ENCODE data around the gene RBX1. TPM values are rescaled to one million over a fixed set of nuclear protein-coding genes. Genes with fewer than 3 reads are reported as not detected.
"Not testable (repeated sequence)": the region's sequence is repeated elsewhere in the genome, so short reads cannot be mapped to it uniquely, and the experiment has no call there.

The RBX1 gene
- polyA plus RNA-seq, 1 donor from 2014 or later = 181 TPM

- Histone ChIP-seq H3K9me2 (ENCODE audit: insufficient read depth, low read length) (no peaks in the 10 kb centered on the region), H3K36me3 (ENCODE audit: insufficient read depth, low read length) (no peaks in the 10 kb centered on the region), H3F3A (ENCODE audit: insufficient read depth, low read length, poor library complexity, severe bottlenecking) (no peaks in the 10 kb centered on the region), H3K27ac (ENCODE audit: low read length) (no peak overlapping the region), H3K9ac (ENCODE audit: low read length) (no peak overlapping the region), H3K4me3 (ENCODE audit: low read length) (no peak overlapping the region), H2AFZ (ENCODE audit: low read depth, low read length) (no peak overlapping the region), H3K9me3 (ENCODE audit: low read length) (no peaks in the 10 kb centered on the region), H3K79me2 (replicated peaks; ENCODE audit: insufficient read depth, low read length) (no peaks in the 10 kb centered on the region), H3K4me2 (ENCODE audit: low read length) (no peak overlapping the region), H4K20me1 (ENCODE audit: insufficient read depth) (no peaks in the 10 kb centered on the region), H3K27me3 (ENCODE audit: insufficient read depth, low read depth, low read length) (no peaks in the 10 kb centered on the region)
- TF ChIP-seq EZH2 (IDR thresholded peaks at IDR 0.05; ENCODE audit: borderline replicate concordance, insufficient read depth, low read length, poor library complexity, severe bottlenecking) (no peak), TAF1 (IDR thresholded peaks at IDR 0.05; ENCODE audit: low read depth) (no peak), RAD21 (conservative IDR thresholded peaks at IDR 0.05) (no peak), MXI1 (conservative IDR thresholded peaks at IDR 0.05; ENCODE audit: poor library complexity, severe bottlenecking) (no peak), EP300 (conservative IDR thresholded peaks at IDR 0.05; ENCODE audit: poor library complexity, severe bottlenecking) (no peak), SMC3 (conservative IDR thresholded peaks at IDR 0.05; ENCODE audit: poor library complexity) (no peak), POLR2AphosphoS5 (IDR thresholded peaks at IDR 0.05) (no peak)
These were observed 42.3 kb upstream of the RBX1 start for GRCh38 chr22:40908895-40909294.

- no peaks in the 10 kb centered on the region for H3K9me2 ChIP-seq (ENCODE audit: insufficient read depth, low read length)
- no peaks in the 10 kb centered on the region for H3K9me3 ChIP-seq (ENCODE audit: low read length)
- TF ChIP-seq EP300 (conservative IDR thresholded peaks at IDR 0.05; ENCODE audit: poor library complexity, severe bottlenecking) (no peak), POLR2AphosphoS5 (IDR thresholded peaks at IDR 0.05) (no peak), EZH2 (IDR thresholded peaks at IDR 0.05; ENCODE audit: borderline replicate concordance, insufficient read depth, low read length, poor library complexity, severe bottlenecking) (no peak), TAF1 (IDR thresholded peaks at IDR 0.05; ENCODE audit: low read depth) (no peak)
- H3K9ac ChIP-seq (ENCODE audit: low read length) = no peak overlapping the region
- H3K79me2 ChIP-seq (replicated peaks; ENCODE audit: insufficient read depth, low read length) = no peaks in the 10 kb centered on the region
- no peak overlapping the region for H3K27ac ChIP-seq (ENCODE audit: low read length)
- no peaks in the 10 kb centered on the region for H3F3A ChIP-seq (ENCODE audit: insufficient read depth, low read length, poor library complexity, severe bottlenecking)
- H3K36me3 ChIP-seq (ENCODE audit: insufficient read depth, low read length) = no peaks in the 10 kb centered on the region
- no peak overlapping the region for H3K4me3 ChIP-seq (ENCODE audit: low read length)
- no peak overlapping the region for H3K4me2 ChIP-seq (ENCODE audit: low read length)
- H2AFZ ChIP-seq (ENCODE audit: low read depth, low read length) = no peak overlapping the region
- no peaks in the 10 kb centered on the region for H4K20me1 ChIP-seq (ENCODE audit: insufficient read depth)
- no peaks in the 10 kb centered on the region for H3K27me3 ChIP-seq (ENCODE audit: insufficient read depth, low read depth, low read length)
These were observed 39.4 kb upstream of the RBX1 start for GRCh38 chr22:40911772-40912171.

GRCh38 chr22:40912987-40913386 is 38.2 kb upstream of the RBX1 start:
- H3K27ac ChIP-seq (ENCODE audit: low read length); H3K36me3 ChIP-seq (ENCODE audit: insufficient read depth, low read length); H3F3A ChIP-seq (ENCODE audit: insufficient read depth, low read length, poor library complexity, severe bottlenecking): not testable (repeated sequence)

GRCh38 chr22:40919446-40919845 is 31.7 kb upstream of the RBX1 start:
- TF ChIP-seq POLR2AphosphoS5 (IDR thresholded peaks at IDR 0.05) (no peak), EZH2 (IDR thresholded peaks at IDR 0.05; ENCODE audit: borderline replicate concordance, insufficient read depth, low read length, poor library complexity, severe bottlenecking) (no peak), REST (IDR thresholded peaks at IDR 0.05; ENCODE audit: borderline replicate concordance) (no peak), RAD21 (conservative IDR thresholded peaks at IDR 0.05) (no peak), TAF1 (IDR thresholded peaks at IDR 0.05; ENCODE audit: low read depth) (no peak), SMC3 (conservative IDR thresholded peaks at IDR 0.05; ENCODE audit: poor library complexity) (no peak), MXI1 (conservative IDR thresholded peaks at IDR 0.05; ENCODE audit: poor library complexity, severe bottlenecking) (no peak), EP300 (conservative IDR thresholded peaks at IDR 0.05; ENCODE audit: poor library complexity, severe bottlenecking) (no peak), CTCF (IDR thresholded peaks at IDR 0.05; ENCODE audit: poor library complexity, severe bottlenecking) (no peak)
- H3F3A ChIP-seq (ENCODE audit: insufficient read depth, low read length, poor library complexity, severe bottlenecking) = no peaks in the 10 kb centered on the region
- H3K9ac ChIP-seq (ENCODE audit: low read length) = no peak overlapping the region
- H2AFZ ChIP-seq (ENCODE audit: low read depth, low read length) = no peak overlapping the region
- no peak overlapping the region for H3K27ac ChIP-seq (ENCODE audit: low read length)
- H4K20me1 ChIP-seq (ENCODE audit: insufficient read depth) = no peaks in the 10 kb centered on the region
- no peaks in the 10 kb centered on the region for H3K27me3 ChIP-seq (ENCODE audit: insufficient read depth, low read depth, low read length)
- H3K9me2 ChIP-seq (ENCODE audit: insufficient read depth, low read length) = no peaks in the 10 kb centered on the region
- no peaks in the 10 kb centered on the region for H3K36me3 ChIP-seq (ENCODE audit: insufficient read depth, low read length)
- no peak overlapping the region for H3K4me3 ChIP-seq (ENCODE audit: low read length)
- H3K4me2 ChIP-seq (ENCODE audit: low read length) = no peak overlapping the region
- no peaks in the 10 kb centered on the region for H3K79me2 ChIP-seq (replicated peaks; ENCODE audit: insufficient read depth, low read length)
- no peaks in the 10 kb centered on the region for H3K9me3 ChIP-seq (ENCODE audit: low read length)

More at GRCh38 chr22:40912987-40913386, 38.2 kb upstream of the RBX1 start:
- H3K9me2 ChIP-seq (ENCODE audit: insufficient read depth, low read length); H3K9me3 ChIP-seq (ENCODE audit: low read length); H3K79me2 ChIP-seq (replicated peaks; ENCODE audit: insufficient read depth, low read length); H3K27me3 ChIP-seq (ENCODE audit: insufficient read depth, low read depth, low read length); H3K4me2 ChIP-seq (ENCODE audit: low read length); H4K20me1 ChIP-seq (ENCODE audit: insufficient read depth); H3K4me3 ChIP-seq (ENCODE audit: low read length); H3K9ac ChIP-seq (ENCODE audit: low read length); H2AFZ ChIP-seq (ENCODE audit: low read depth, low read length): not testable (repeated sequence)
